Sigmoid colon (tissue), 7 donors: ENCODE data around the gene OR4X2. TPM values are rescaled to one million over a fixed set of nuclear protein-coding genes. Genes with fewer than 3 reads are reported as not detected.

Source experiments
- DNase-seq: peaks from one replicate; pipeline ENCODE4 v3.0.0-alpha.2; 2019
- H3K27ac ChIP-seq, 4 donors: fragments of 200-600 bp; sonication (generic); one replicate each; pipeline ENCODE4 v1.5.1; 2016 to 2019; ENCODE audit warnings: mild to moderate bottlenecking in 1 of 4
- H3K27me3 ChIP-seq, 3 donors: fragments of 200-600 bp; sonication (generic); one replicate each; pipeline ENCODE4 v1.5.1; 2019; ENCODE audit warnings: mild to moderate bottlenecking in 1 of 3
- H3K36me3 ChIP-seq, 4 donors: fragments of 200-600 bp; sonication (generic); one replicate each; pipeline ENCODE4 v1.5.1; 2016 to 2019
- H3K4me1 ChIP-seq, 4 donors: fragments of 200-600 bp; sonication (generic); one replicate each; pipeline ENCODE4 v1.5.1; 2017 to 2019
- H3K4me3 ChIP-seq, 4 donors: fragments of 200-600 bp; sonication (generic); one replicate each; pipeline ENCODE4 v1.5.1; 2017 to 2019; ENCODE audit warnings: mild to moderate bottlenecking in 2 of 4, moderate library complexity in 1 of 4
- H3K9me3 ChIP-seq, 4 donors: fragments of 200-600 bp in 3 of 4; sonication (generic) in 3 of 4; one replicate each; pipeline versions ENCODE4 v1.5.1 to v1.6.1; 2013 to 2019
- EP300 ChIP-seq, 4 donors: sonication (generic); formaldehyde crosslinking; IDR thresholded peaks; one replicate each; pipeline ENCODE4 v1.6.1; 2017; ENCODE audit warnings: antibody characterized with exemption in 4 of 4
- POLR2A ChIP-seq, 2 donors: fragments of 450-650 bp; IDR thresholded peaks; one replicate each; pipeline ENCODE4 v1.6.1; 2016; ENCODE audit warnings: antibody characterized with exemption in 2 of 2, mild to moderate bottlenecking in 2 of 2, moderate library complexity in 2 of 2
- POLR2AphosphoS5 ChIP-seq, 4 donors: sonication (generic); formaldehyde crosslinking; IDR thresholded peaks; one replicate each; pipeline ENCODE4 v1.6.1; 2017; ENCODE audit warnings: antibody characterized with exemption in 4 of 4
- WGBS, 2 donors: extraction: QIAGEN DNeasy Blood & Tissue Kit; methylation state at CpG; one replicate each; pipeline ENCODE4 v1.1.7; 2013; 5-methylcytosine and 5-hydroxymethylcytosine counted together
- intact Hi-C: fragments of 100-400 bp; cut with DNase I; formaldehyde crosslinking; loops from one replicate; pipeline ENCODE4 v1.15.1; 2023
- polyA plus RNA-seq, 3 donors: library from polyadenylated mRNA; stranded (reverse); fragments of 200-250 nt; gene quantifications; one replicate each; pipeline ENCODE4 v1.2.3, GENCODE V29; 2013
- total RNA-seq, 4 donors: library from RNA; depleted of rRNA; stranded (reverse); fragments of >200 nt; gene quantifications; one replicate each; pipeline ENCODE4 v1.1.0, GENCODE V29; 2016
- TF ChIP-seq, protein P1 (sequence below), 4 experiments: fragments of 450-650 bp in 3 of 4; fragments of 200-600 bp in 1 of 4; IDR thresholded peaks; one replicate each; pipeline ENCODE4 v1.5.1; 2016 to 2019; ENCODE audit warnings: antibody characterized with exemption in 4 of 4, mild to moderate bottlenecking in 3 of 4, moderate library complexity in 2 of 4
- donor health status: healthy with polysubstance abuse.
- donor health status: Bipolar disorder and iron deficiency.
- donor health status: healthy.

The OR4X2 gene
- total and polyA plus RNA-seq, 7 donors, result not detected

DNA sequence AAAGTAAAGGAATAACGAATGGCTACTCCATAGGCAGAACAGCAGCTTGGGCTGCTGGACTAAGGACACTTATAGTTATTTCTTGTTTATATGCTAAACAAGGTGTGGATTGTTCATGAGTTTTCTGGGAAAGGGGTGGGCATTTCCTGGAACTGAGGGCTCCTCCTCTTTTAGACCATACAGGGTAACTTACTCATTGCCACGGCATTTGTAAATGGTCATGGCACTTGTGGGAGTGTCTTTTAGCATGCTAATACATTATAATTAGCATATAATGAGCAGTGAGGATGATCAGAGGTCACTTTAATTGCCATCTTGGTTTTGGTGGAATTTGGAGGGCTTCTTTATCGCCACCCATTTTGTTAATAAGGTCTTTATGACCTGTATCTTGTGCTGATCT, 25.7 kb downstream of the OR4X2 start:
- Histone ChIP-seq H3K9me3 (no peaks in the 10 kb centered on the region), H3K4me3 (no peak overlapping the region), H3K4me1 (no peaks in the 10 kb centered on the region), H3K27me3 (no peaks in the 10 kb centered on the region), H3K27ac (no peak overlapping the region), H3K36me3 (no peaks in the 10 kb centered on the region)
- DNase-seq, result no peak
- TF ChIP-seq POLR2A (IDR thresholded peaks at IDR 0.05) (no peak), POLR2AphosphoS5 (IDR thresholded peaks at IDR 0.05) (no peak), EP300 (IDR thresholded peaks at IDR 0.05) (no peak)
- TF ChIP-seq, protein P1, sequence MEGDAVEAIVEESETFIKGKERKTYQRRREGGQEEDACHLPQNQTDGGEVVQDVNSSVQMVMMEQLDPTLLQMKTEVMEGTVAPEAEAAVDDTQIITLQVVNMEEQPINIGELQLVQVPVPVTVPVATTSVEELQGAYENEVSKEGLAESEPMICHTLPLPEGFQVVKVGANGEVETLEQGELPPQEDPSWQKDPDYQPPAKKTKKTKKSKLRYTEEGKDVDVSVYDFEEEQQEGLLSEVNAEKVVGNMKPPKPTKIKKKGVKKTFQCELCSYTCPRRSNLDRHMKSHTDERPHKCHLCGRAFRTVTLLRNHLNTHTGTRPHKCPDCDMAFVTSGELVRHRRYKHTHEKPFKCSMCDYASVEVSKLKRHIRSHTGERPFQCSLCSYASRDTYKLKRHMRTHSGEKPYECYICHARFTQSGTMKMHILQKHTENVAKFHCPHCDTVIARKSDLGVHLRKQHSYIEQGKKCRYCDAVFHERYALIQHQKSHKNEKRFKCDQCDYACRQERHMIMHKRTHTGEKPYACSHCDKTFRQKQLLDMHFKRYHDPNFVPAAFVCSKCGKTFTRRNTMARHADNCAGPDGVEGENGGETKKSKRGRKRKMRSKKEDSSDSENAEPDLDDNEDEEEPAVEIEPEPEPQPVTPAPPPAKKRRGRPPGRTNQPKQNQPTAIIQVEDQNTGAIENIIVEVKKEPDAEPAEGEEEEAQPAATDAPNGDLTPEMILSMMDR (IDR thresholded peaks at IDR 0.05), result no peak
- intact Hi-C loops, result no loop called here
- 72 to 74% methylated on average over 3 of the region's 3 CpGs for WGBS, 2 donors

DNA sequence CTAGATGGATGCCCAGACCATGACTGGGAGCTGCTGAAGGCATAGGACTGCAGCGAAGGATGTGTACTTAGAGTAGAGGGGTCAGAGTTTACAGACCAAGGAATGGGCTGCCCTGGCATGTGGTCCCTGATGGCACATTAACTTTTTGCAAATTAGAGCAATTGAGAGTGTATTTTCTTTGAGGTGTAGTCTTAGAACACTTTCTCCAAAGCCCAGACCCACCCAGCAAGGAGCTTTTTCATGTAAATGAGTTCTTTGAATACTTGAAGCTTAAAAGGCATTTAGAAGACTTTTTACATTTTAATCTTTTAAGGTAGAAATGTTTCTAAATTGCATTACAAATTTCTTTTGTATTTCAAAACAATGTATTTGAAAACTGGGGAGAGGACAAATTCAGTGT, 27.7 kb downstream of the OR4X2 start:
- Histone ChIP-seq H3K27ac (no peak overlapping the region), H3K27me3 (no peaks in the 10 kb centered on the region), H3K4me3 (no peak overlapping the region), H3K36me3 (no peaks in the 10 kb centered on the region), H3K9me3 (no peaks in the 10 kb centered on the region), H3K4me1 (no peaks in the 10 kb centered on the region)
- no peak for TF ChIP-seq POLR2AphosphoS5 (IDR thresholded peaks at IDR 0.05)
- no peak for TF ChIP-seq POLR2A (IDR thresholded peaks at IDR 0.05)
- no peak for TF ChIP-seq EP300 (IDR thresholded peaks at IDR 0.05)
- TF ChIP-seq, protein P1 (IDR thresholded peaks at IDR 0.05), result no peak
- WGBS, 2 donors, result 14 to 34% methylated on average over 1 of the region's 1 CpG
- DNase-seq, result no peak
- intact Hi-C loops, result no loop called here

Other genes with a start within 250 kb of the OR4X2 start
- gene OR4B1, start 28.3 kb upstream of the OR4X2 start, total RNA-seq, result not detected
- not detected for gene OR4B1, start 28.3 kb upstream of the OR4X2 start, polyA plus RNA-seq
- not detected for gene OR4X1, start 18.8 kb downstream of the OR4X2 start, total RNA-seq
- gene OR4X1, start 18.8 kb downstream of the OR4X2 start, polyA plus RNA-seq, result not detected
- gene OR4S1, start 61.1 kb downstream of the OR4X2 start, total RNA-seq, result not detected
- gene OR4S1, start 61.1 kb downstream of the OR4X2 start, polyA plus RNA-seq, result not detected
- not detected for gene OR4C3, start 79.8 kb downstream of the OR4X2 start, total RNA-seq
- not detected for gene OR4C3, start 79.8 kb downstream of the OR4X2 start, polyA plus RNA-seq
- gene OR4C5, start 121.4 kb downstream of the OR4X2 start, total RNA-seq, result not detected
- gene OR4C5, start 121.4 kb downstream of the OR4X2 start, polyA plus RNA-seq, result not detected
- not detected for gene OR4A47, start 243.7 kb downstream of the OR4X2 start, total RNA-seq
- gene OR4A47, start 243.7 kb downstream of the OR4X2 start, polyA plus RNA-seq, result not detected